ENCODE measurements around the gene LRRC25. TPM values are rescaled to one million over a fixed set of nuclear protein-coding genes. Genes with fewer than 3 reads are reported as not detected.

Gene LRRC25
- total RNA-seq = 0.16 TPM in 1 of 2 replicates, not detected in the other
- long read RNA-seq = 0 reads

- no peak for DNase-seq (ENCODE audit: extremely low spot score, unreplicated experiment)
- no peak within 1 kb of the TSS for H3K27ac Mint-ChIP-seq (ENCODE audit: unreplicated experiment)
- H3K36me3 Mint-ChIP-seq (ENCODE audit: unreplicated experiment) = no peaks in the 10 kb centered on the region
- peaks cover 20% of the 10 kb centered on the region for H3K4me1 Mint-ChIP-seq (ENCODE audit: unreplicated experiment)
- H3K4me3 Mint-ChIP-seq (ENCODE audit: unreplicated experiment) = no peak within 1 kb of the TSS
- H3K27me3 Mint-ChIP-seq (ENCODE audit: unreplicated experiment) = peaks cover 3% of the 10 kb centered on the region
- no peaks in the 10 kb centered on the region for H3K9me3 Mint-ChIP-seq (ENCODE audit: unreplicated experiment)
- no peak for TF ChIP-seq CTCF (IDR thresholded peaks at IDR 0.05)
These were observed at the start of gene LRRC25 for GRCh38 chr19:18397242-18398202. LRRC25 (minus strand) TSS chr19:18397622; CDS start chr19:18396963, 659 bp downstream.

GRCh38 chr19:18446811-18447359, 49.5 kb upstream of the LRRC25 start:
- DNase-seq (ENCODE audit: extremely low spot score, unreplicated experiment) = no peak
- Mint-ChIP-seq H3K9me3 (ENCODE audit: unreplicated experiment) (no peaks in the 10 kb centered on the region), H3K27ac (ENCODE audit: unreplicated experiment) (peak overlapping the region; percentile 10), H3K4me1 (ENCODE audit: unreplicated experiment) (peaks cover 4% of the 10 kb centered on the region), H3K27me3 (ENCODE audit: unreplicated experiment) (no peaks in the 10 kb centered on the region), H3K36me3 (ENCODE audit: unreplicated experiment) (peaks cover 28% of the 10 kb centered on the region), H3K4me3 (ENCODE audit: unreplicated experiment) (no peak overlapping the region)
- TF ChIP-seq CTCF (IDR thresholded peaks at IDR 0.05) = no peak

- Mint-ChIP-seq H3K4me3 (ENCODE audit: unreplicated experiment) (no peak overlapping the region), H3K9me3 (ENCODE audit: unreplicated experiment) (no peaks in the 10 kb centered on the region), H3K27me3 (ENCODE audit: unreplicated experiment) (no peaks in the 10 kb centered on the region), H3K36me3 (ENCODE audit: unreplicated experiment) (peaks cover 28% of the 10 kb centered on the region), H3K27ac (ENCODE audit: unreplicated experiment) (no peak overlapping the region), H3K4me1 (ENCODE audit: unreplicated experiment) (peaks cover 4% of the 10 kb centered on the region)
- no peak for DNase-seq (ENCODE audit: extremely low spot score, unreplicated experiment)
- no peak for TF ChIP-seq CTCF (IDR thresholded peaks at IDR 0.05)
These were observed 48.9 kb upstream of the LRRC25 start for GRCh38 chr19:18446145-18446810.

- no peaks in the 10 kb centered on the region for H3K27me3 Mint-ChIP-seq (ENCODE audit: unreplicated experiment)
- H3K4me1 Mint-ChIP-seq (ENCODE audit: unreplicated experiment) = peaks cover 4% of the 10 kb centered on the region
- no peak overlapping the region for H3K4me3 Mint-ChIP-seq (ENCODE audit: unreplicated experiment)
- no peaks in the 10 kb centered on the region for H3K9me3 Mint-ChIP-seq (ENCODE audit: unreplicated experiment)
- DNase-seq (ENCODE audit: extremely low spot score, unreplicated experiment) = no peak
- H3K36me3 Mint-ChIP-seq (ENCODE audit: unreplicated experiment) = peaks cover 26% of the 10 kb centered on the region
- H3K27ac Mint-ChIP-seq (ENCODE audit: unreplicated experiment) = no peak overlapping the region
- no peak for TF ChIP-seq CTCF (IDR thresholded peaks at IDR 0.05)
These were observed 48.0 kb upstream of the LRRC25 start for GRCh38 chr19:18445262-18445948.
